Measurements from ENCODE around the gene CBLC.
"Not testable (repeated sequence)": the region's sequence is repeated elsewhere in the genome, so short reads cannot be mapped to it uniquely, and the experiment has no call there.

The CBLC gene

GRCh38 chr19:44822177-44822576 lies 44.5 kb downstream of the CBLC start:
- no peak for DNase-seq

- DNase-seq, result no peak
Measured at GRCh38 chr19:44822670-44823372, 45.1 kb downstream of the CBLC start.

DNA sequence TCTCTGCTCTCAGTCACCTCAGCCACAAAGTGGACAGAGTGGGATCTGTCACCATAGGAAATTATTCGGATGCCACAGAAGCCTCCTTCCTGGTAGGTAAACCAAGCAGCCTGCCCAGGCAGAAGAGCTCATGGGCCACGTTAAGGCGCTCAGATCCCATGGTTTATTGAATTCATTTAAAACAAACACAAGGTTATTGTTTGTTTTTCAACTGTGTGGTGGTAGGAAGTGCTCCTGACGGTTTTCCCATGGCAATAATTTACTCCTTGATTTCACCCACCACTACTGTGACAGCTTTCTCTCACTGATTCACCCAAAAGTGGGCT lies 45.6 kb downstream of the CBLC start:
- no peak for DNase-seq

- DNase-seq, result no peak
Measured at GRCh38 chr19:44824761-44825160, 47.1 kb downstream of the CBLC start.

DNA sequence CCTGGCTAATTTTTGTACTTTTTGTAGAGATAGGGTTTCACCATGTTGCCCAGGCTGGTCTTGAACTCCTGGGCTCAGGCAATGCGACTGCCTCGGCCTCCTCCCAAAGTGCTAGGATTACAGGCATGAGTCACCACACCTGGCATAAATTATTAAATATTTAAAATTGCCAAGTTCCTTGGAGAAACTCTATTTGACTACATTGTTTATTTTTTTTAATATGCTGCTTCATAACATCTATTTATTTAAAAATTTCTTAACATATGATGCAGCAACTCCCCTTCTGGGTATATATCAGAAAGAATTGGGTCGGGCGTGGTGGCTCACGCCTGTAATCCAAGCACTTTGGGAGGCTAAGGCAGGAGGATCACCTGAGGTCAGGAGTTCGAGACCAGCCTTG lies 55.2 kb downstream of the CBLC start:
- not testable (repeated sequence) for DNase-seq

DNA sequence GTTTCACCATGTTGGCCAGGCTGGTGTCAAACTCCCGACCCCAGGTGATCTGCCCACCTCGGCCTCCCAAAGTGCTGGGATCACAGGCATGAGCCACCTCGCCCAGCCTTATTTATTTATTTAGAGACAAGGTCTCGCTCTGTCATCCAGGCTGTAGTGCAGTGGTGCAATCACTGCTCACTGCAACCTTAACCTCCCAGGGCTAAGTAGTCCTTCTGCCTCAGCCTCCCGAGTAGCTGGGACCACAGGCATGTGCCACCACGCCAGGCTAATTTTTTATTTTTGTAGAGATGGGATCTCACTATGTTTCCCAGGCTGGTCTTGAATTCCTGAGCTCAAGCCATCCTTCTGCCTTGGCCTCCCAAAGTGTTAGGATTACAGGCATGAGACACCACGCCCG lies 56.7 kb downstream of the CBLC start:
- not testable (repeated sequence) for DNase-seq

DNA sequence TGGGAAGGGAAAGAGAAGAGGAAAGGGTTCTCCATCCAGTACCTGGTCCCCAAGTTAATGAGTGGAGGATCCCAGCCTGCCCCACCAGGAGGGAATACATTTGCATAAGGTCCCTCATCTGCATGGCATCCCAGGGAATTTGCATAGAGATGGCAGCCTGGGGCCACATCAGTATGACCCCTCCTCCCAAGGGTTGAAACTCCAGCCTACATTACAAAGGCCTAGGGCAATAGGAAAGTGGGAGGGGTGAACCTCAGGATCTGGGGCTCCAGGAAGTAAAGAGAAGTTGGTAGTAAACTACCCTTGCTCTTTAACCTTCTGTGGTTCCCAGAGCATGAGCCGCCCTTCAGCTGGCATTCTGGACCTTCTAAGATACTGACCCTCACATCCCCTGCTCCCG lies 61.6 kb downstream of the CBLC start:
- DNase-seq, result no peak

GRCh38 chr19:44840811-44841210 lies 63.1 kb downstream of the CBLC start:
- no peak for DNase-seq

GRCh38 chr19:44841231-44841630 lies 63.5 kb downstream of the CBLC start:
- DNase-seq, result no peak

GRCh38 chr19:44845286-44845611 lies 67.6 kb downstream of the CBLC start:
- no peak for DNase-seq

- DNase-seq, result peak; percentile 98
Measured at GRCh38 chr19:44845612-44846454, 68.1 kb downstream of the CBLC start, which contains the start of gene NECTIN2. TSS of gene NECTIN2 (plus strand) at chr19:44846297. CDS start at chr19:44846526, 229 bp downstream.

GRCh38 chr19:44846455-44847143 lies 68.9 kb downstream of the CBLC start:
- peak; percentile 18 for DNase-seq

DNA sequence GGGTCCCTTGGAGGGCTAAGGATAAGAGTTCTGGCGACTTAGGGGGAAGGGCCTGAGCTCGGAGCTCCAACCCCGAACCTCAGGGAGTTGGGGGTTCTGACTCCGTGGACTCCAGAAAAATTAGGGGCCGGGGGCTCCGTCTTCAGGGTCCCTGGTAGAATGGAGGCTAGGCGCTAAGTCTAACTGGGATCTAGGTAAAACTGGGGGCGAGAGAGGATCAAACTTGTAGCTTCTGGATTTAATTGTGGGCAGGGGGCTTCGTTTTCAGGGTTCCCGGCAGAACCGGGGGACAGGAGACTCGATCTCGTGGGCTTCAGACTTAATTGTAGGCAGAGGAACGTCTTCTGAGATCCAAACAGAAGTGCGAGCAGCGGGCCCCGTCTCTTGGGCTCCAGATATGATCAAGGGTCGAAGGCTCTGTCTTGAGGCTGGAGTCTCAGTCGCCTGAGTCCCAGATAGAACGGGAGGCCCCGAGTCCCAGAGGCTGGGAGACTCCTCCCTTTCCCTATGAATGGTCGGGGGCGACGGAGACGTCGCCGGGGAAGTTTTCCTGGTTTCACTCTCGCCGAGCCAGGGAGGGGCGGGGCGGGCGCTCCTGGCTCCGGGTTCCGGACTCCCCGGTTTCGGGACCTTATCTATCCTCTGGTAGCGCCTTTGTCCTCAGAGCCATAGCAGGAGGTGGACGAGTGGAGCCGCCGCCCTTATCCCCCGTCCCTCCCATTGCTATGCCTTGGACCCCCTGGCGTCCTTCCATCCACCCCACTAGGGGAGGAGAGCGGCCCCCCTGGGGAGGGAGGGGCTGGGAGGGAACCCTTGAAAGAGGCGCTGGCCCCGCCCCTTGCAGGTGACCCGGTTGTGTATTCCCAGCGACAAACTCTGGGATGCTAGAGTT lies 69.7 kb downstream of the CBLC start:
- peak; percentile 65 for DNase-seq

DNA sequence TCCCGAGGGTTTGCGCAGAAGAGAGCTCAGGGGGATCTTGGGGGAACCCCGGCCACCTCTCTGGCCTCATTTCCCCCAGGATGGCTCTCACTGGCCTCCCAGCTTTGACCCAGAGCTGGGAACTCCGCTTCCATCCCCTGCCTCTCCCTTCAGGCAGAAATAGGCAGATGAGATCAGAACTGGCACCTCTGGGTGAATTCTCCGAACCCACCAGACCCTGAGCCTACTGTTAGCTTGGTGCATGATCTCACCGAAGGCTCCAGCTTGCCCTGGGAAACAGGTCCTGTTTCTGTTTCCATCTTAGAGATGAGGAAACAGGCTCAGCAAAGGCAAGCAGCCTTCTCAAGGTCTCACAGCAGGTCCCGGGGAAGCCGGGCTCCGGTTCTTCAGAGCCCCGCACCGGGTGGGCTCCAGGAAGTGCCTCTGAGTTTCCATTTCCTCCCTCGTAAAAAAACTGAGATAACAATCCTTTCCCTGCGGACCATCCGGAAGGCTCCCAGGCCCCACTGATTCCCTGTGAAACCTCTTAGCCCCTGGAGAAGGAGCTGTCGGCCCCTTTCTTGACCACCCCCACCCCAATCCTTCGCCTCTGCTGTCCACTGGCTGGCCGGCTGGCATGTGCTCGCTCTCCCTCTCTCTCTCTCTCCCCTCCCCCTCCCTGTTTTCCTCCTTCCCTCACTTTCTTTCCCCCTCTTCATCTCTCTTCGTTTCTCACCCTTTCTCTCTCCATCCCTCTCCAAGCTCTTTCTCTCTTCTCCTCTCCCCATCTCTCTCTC lies 70.5 kb downstream of the CBLC start:
- DNase-seq, result peak; percentile 34

- DNase-seq, result no peak
Measured at GRCh38 chr19:44848812-44849447, 71.2 kb downstream of the CBLC start.
